SW 1271 (cell line): ENCODE results near the gene NET1.

ENCODE experiments used
- DNase-seq, 2 experiments: peaks; one replicate each; lab custom pipeline; 2025; lab: John Stamatoyannopoulos, UW

The NET1 gene

DNA sequence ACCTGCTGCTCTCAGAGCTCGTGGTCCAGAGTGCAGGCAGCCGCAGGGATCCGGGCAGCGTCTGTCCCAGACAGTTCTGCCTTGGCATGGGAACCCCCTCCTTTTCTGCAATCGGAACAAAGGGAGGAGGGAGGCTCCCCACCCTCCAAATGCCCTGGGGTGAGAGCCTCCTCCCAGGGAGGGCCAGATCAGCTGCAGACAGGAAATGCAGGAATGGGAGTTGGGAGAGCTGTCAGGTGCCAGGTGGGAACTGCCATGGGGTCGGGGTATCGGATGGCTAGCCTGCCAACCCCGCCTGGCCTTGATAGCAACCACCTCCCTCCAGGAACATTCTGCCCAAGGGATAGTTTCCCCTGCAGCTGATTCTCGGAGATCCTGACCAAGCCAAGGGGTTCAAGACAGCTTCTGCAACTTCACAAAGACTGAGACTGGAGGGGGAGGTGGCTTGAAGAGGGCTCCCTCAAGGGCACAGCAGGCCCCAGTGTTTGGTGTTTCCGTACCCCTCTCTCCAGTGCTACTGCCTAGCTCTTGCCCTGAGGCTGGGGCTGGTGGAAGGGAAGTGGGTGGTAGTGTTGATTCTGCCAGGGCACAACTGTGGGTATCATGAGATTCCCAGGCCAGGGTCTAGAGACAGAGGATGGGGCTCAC lies 87.3 kb downstream of the NET1 start, which contains the start of gene CALML5:
CALML5 (minus strand) TSS at position 78 of the 648 bp plus-strand sequence. CDS start 132 bp downstream, outside the sequence.
- DNase-seq, result no peak

DNA sequence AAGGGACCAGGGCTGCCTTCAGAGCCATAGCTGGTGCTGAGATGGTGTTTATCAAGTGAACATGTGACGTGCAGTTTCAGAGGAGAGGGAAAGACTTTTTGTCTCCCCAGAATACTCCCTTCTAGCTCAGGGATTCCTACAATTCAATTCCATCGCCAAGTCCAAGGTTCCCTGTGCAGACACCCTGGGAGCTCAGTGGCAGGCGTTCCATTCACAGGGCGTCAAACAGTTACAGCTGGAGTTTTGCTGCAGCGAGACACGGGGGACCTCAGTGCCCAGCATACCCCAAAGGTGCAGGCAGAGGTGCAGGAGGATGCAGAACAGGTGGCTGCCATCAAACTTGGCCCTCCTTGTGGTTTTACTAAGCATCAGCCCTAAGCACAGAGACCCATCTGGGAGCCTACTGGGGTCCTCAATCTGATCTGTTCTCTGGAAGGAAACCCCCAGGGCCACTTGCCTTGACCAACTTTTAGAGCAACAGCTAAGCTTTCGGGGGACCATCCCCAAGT lies 87.9 kb downstream of the NET1 start:
- DNase-seq, result no peak

DNA sequence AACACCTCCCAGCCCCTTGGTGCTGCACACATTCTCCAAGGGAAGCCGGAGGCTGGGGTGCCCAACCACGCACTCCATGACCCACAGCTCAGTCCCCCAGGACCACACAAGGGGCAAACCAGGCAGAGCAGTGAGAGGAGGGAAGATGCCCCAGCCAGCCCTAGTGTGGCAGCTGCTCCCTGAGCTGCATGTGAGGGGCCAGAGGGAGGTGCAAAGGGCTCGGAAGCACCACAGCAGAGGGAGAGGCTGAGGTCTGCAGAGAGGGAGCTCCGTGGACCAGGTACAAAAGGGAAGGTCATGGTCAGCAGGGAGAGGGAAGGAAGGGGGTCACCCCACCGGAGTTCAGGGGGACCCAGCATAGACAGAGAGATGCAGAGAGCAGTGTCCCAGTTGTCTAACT lies 88.6 kb downstream of the NET1 start:
- no peak for DNase-seq

DNA sequence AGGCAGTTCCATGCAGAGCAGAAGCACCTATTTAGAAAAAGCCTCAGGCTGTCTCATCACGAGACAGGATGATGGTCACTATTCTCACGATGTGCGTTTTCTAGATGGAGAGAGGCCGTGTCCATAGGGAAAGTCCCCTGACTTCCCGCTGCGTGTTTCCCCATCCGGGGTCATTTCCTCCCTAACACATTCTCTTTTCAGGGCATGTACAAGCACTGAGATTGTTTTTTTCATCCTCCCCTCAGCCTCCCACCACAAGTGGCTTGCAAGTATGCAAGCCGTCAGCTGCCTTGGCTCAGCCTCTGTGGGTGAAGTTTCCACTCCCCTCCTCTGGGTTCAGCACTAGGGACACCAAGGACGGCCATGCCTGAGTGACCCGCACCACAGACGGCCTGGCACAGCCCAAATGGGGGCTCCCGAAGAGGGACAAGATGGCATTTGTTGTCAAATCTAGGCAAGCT lies 89.7 kb downstream of the NET1 start:
- no peak for DNase-seq

DNA sequence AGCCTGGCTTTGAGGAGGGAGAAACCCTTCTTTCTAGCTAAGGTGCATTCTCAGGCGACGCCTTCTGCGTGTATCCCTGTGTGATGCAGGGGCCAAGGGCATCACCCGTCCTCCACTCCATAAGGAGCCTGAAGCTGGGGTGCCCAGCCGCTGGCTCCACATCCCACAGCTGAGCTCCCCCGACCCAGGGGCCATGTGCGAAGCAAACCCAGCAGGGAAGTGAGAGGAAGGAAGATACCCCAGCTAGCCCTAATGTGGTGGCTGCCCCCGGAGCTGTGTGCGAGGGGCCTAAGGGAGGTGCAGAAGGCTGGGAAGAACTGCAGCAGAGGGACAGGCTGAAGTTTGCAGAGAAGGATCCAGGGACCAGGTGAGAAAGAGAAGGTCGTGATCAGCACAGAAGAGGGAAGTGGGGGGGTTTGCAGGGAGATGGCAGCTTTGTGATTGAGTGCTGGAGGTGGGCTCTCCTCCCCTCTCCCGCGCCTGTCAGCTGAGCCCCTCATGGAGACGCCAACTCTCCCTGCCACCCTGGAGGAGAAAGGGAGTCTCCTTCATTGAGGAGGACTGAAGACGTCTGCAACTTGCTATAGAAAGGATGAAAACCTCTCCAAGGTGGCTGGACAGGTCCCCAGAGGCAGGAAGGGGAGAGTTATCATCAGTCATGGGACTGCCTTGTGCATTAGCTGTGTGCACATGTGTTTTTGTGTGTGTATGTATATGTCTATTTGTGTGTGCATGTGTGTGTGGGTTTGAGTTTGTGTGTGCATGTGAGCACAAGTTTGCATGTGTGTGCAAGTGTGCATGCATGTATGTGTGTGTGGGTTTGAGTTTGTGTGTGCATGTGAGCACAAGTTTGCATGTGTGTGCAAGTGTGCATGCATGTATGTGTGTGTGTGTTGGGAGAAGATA lies 90.5 kb downstream of the NET1 start:
- DNase-seq, result no peak

DNA sequence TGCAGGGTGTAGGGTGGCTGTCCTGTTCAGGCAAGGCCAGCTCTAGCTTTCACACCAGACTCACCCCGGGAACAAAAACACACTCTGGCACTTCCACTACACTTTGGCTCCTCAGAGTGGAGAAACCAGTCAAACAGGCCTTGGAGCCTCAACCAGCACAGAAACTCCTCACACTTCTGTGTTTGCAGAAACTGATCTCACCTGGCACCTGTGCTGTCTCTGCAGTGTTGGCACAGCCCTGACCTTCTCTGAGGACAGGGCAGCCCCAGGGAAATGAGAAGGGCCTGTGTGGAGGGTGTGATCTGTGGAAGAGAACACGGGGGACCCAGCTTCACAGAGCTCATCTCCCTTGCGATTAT lies 91.1 kb downstream of the NET1 start:
- DNase-seq, result no peak

DNA sequence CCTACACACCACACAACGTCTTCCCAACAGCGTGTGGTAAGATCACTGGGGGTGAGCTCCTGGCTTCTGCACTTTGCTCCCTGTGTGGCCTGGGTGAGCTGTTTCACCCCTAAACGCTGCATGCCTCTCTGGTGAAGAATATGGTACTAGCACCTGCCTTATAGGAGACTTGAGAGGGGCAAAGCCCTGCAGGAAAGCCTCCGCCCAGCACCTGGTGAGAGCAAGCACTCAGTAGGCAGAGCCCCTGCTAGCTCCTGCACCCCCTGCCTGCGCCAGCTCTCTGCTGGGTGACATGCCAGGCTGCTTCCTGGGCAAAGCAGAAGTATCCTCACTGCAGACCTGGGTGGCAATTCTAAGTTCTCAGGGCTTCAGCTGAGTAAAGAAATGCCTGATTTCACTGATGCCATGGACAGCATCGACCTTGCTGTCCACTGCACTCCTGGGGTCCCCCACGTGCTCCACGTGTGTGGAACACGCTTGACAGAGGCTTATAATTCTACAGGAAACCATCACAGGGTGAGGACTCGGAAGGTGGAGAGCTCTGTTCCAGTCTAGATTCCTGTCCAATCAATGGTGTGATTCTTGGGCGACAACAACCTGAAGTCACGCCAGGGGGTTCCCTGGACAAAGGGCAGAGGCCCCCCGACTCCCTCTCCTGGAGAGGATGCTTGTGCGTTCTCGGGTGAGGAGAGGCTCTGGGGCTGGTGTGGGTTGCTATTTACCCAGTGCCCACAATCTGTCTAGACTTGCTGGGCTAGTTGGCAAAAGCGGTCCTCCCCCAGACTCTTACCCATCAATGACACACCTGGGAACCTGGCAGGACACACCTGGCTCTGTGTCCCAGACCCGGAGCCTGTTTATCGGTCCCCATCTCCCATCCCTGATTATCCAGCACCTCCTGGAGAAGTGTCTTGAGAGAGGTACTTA lies 92.1 kb downstream of the NET1 start:
- no peak for DNase-seq

DNA sequence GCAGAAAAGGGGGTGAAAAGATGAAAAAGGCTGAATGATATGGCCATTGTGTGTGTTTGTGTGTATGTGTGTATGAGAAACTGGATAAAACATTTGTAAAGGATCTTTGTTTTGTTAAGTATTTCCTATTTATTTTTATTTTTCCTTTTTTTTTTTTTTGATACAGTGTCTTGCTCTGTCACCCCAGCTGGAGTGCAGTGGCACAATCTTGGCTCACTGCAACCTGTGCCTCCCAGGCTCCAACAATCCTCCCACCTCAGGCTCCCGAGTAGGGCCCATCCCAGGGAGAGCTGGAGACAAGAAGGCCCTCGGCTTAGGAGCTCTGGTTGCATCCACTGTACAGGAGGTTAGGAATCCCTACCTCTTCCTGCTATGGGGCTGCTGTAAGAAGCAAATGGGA lies 93.9 kb downstream of the NET1 start:
- DNase-seq, result no peak

DNA sequence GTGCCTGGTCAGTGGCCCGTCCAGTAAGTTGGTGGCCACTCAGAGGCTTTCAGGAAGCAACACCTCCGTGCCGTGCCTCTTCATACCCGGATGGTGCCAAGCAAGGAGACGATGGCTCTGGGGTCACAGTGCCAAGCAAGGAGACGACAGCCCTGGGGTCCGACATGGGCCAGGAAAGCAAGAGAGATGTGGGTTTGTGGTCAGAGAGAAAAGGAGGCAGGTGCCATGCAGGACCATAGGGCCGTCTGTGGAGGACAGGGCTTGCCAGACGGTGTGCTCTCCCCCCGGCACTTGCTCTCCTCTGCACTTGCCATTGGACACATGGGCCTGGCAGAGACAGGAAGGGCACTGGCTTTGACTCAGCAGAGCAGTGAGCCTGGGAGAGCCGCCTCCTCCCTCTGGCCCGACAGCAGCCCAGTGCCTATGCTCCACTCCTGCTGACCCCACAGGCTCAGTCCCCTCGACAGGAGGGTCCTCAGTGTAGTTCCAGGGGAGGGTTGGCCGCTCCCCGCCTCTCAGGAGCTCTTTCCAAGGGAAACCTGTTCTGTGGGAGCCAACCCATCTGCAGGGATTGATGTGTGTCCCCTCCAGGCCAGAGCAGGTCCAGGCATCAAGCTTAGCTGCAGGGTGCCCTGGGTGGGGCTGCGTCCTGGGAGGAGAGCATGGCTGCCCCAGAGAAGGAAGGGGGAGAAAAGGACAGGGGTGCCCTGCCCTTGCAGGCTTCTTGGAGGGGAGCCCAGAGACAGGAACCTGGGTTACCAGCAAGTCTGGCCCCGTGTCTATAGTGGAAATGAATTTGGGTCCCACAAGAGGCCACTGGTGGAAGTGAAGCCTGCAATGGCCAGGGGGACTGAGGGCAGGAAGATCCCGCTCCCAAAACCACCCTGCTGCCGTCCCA lies 94.6 kb downstream of the NET1 start:
- no peak for DNase-seq

DNA sequence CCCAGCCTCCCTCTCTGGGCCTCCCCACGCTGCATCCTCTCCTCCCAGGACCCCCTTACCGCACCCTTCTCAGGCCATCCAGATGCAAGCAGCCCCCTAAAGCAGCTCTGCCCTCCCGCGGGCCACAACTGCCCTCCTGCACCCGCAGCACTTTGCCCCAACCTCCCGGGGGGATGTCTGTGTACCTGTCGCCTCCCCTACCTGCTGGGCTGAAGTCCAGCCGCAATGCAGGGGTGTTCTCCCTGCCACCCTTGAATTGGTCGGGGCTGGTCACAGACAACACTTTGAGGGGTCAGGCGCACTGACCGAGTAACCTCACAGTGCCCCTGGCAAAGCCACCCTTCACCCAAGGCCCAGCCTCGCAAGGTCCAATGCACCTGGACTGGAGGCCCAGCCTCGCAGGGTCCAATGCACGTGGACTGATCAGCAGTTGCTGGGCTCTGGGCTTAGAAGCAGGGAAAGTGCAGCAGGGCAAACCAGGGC lies 95.3 kb downstream of the NET1 start:
- no peak for DNase-seq

DNA sequence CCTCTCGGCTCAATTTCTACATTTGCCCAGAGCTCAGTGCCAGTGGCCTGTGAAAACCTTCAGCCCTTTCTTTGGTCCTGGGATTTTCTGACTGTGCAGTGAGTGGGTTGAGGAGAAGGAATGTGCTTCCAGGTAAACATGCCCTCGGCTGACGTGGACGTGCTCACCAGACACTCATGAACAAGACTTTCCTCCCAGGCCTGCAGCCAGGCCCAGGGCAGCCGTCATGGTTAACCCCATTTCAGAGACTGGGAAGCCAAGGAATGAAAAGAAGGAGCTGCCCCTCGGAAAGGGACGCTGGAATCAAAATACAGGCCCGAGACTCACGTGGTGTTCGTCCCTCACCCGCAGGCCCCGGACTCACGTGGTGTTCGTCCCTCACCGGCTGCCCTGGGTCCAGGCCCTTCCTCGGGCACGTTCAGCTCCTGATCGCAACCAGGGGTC lies 95.8 kb downstream of the NET1 start:
- no peak for DNase-seq
